ENCODE results near the gene CEBPG. TPM values are rescaled to one million over a fixed set of nuclear protein-coding genes. Genes with fewer than 3 reads are reported as not detected.

CEBPG gene
- total RNA-seq, 1 experiment from 2014 or later = 51.1 TPM

- no peaks in the 10 kb centered on the region for H3K9me2 ChIP-seq (ENCODE audit: insufficient read depth)
- no peaks in the 10 kb centered on the region for H3K79me2 ChIP-seq (ENCODE audit: insufficient read depth, low read length)
- no peaks in the 10 kb centered on the region for H4K20me1 ChIP-seq (ENCODE audit: insufficient read depth)
- intact Hi-C loops (cut with micrococcal nuclease) = no loop called here
- H3K4me1 ChIP-seq (ENCODE audit: control insufficient read depth in 1 of 2, insufficient read depth in 2 of 2, low read length in 2 of 2) = peaks cover 0 to 10% of the 10 kb centered on the region in 2 experiments; a peak in 2 of 4 replicates
- ChIA-PET POLR2A (no interaction called here), RAD21 (ENCODE audit: low non-redundant PET in 1 of 2, low total read pairs in 2 of 2, uncharacterized antibody in 2 of 2, unreplicated experiment in 2 of 2) (no interaction called here), CTCF (no interaction called here)
- H3K4me2 ChIP-seq (ENCODE audit: low read length) = no peak overlapping the region
- no TSS peak for BruUV-seq (replicated peaks)
- no peak for DNase-seq (ENCODE audit: low read depth, low spot score)
- no peaks in the 10 kb centered on the region for H3K36me3 ChIP-seq (ENCODE audit: control insufficient read depth in 1 of 2, insufficient read depth in 2 of 2, low read length in 2 of 2)
- no peaks in the 10 kb centered on the region for H3K27me3 ChIP-seq (ENCODE audit: insufficient read depth, low read length)
- H2AFZ ChIP-seq (ENCODE audit: low read depth, low read length, poor library complexity, severe bottlenecking) = no peak overlapping the region
- no peak overlapping the region for H3K27ac ChIP-seq (ENCODE audit: low read depth, low read length)
- H3K9ac ChIP-seq (ENCODE audit: low read length) = no peak overlapping the region
- H3K4me3 ChIP-seq (replicated peaks in 1 of 2; ENCODE audit: low read depth in 1 of 2, low read length in 2 of 2) = no peak overlapping the region
- no peak for ATAC-seq
- no peaks in the 10 kb centered on the region for H3K9me3 ChIP-seq (ENCODE audit: control insufficient read depth in 1 of 2, insufficient read depth in 1 of 2, low read depth in 1 of 2, low read length in 2 of 2)
- TF ChIP-seq FOSL1 (IDR thresholded peaks at IDR 0.05; ENCODE audit: low read depth) (no peak), EGR1 (IDR thresholded peaks at IDR 0.05; ENCODE audit: low read depth) (no peak), CTCF (IDR thresholded peaks at IDR 0.05 in 2 of 3, conservative IDR thresholded peaks at IDR 0.05 in 1 of 3; ENCODE audit: borderline replicate concordance in 1 of 3, insufficient read depth in 1 of 3, low read depth in 2 of 3, low read length in 2 of 3) (no peak), TCF7L2 (IDR thresholded peaks at IDR 0.05; ENCODE audit: borderline replicate concordance, extremely low read depth, insufficient read depth, insufficient read length) (no peak), POLR2A (IDR thresholded peaks at IDR 0.05; ENCODE audit: borderline replicate concordance, extremely low read depth, insufficient read depth, insufficient read length) (no peak), EZH2phosphoT487 (IDR thresholded peaks at IDR 0.05; ENCODE audit: borderline replicate concordance) (no peak), RAD21 (IDR thresholded peaks at IDR 0.05; ENCODE audit: low read depth) (no peak), ZFX (IDR thresholded peaks at IDR 0.05) (no peak), EZH2 (IDR thresholded peaks at IDR 0.05) (no peak), REST (IDR thresholded peaks at IDR 0.05; ENCODE audit: low read depth) (no peak), YY1 (IDR thresholded peaks at IDR 0.05; ENCODE audit: extremely low read depth, insufficient replicate concordance, low read depth, low read length) (no peak), SP1 (IDR thresholded peaks at IDR 0.05; ENCODE audit: low read depth) (no peak), SRF (IDR thresholded peaks at IDR 0.05; ENCODE audit: low read depth) (no peak), POLR2AphosphoS5 (IDR thresholded peaks at IDR 0.05; ENCODE audit: low read depth, low read length) (no peak), ATF3 (IDR thresholded peaks at IDR 0.05) (no peak), SIN3A (IDR thresholded peaks at IDR 0.05; ENCODE audit: low read depth) (no peak), ZNF274 (IDR thresholded peaks at IDR 0.05; ENCODE audit: low read depth, low read length) (no peak), JUND (IDR thresholded peaks at IDR 0.05) (no peak)
- TF ChIP-seq, protein P1, sequence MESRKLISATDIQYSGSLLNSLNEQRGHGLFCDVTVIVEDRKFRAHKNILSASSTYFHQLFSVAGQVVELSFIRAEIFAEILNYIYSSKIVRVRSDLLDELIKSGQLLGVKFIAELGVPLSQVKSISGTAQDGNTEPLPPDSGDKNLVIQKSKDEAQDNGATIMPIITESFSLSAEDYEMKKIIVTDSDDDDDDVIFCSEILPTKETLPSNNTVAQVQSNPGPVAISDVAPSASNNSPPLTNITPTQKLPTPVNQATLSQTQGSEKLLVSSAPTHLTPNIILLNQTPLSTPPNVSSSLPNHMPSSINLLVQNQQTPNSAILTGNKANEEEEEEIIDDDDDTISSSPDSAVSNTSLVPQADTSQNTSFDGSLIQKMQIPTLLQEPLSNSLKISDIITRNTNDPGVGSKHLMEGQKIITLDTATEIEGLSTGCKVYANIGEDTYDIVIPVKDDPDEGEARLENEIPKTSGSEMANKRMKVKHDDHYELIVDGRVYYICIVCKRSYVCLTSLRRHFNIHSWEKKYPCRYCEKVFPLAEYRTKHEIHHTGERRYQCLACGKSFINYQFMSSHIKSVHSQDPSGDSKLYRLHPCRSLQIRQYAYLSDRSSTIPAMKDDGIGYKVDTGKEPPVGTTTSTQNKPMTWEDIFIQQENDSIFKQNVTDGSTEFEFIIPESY (IDR thresholded peaks at IDR 0.05; ENCODE audit: extremely low read depth, insufficient replicate concordance, low read length) = no peak
- TF ChIP-seq, protein P2, sequence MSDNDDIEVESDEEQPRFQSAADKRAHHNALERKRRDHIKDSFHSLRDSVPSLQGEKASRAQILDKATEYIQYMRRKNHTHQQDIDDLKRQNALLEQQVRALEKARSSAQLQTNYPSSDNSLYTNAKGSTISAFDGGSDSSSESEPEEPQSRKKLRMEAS (IDR thresholded peaks at IDR 0.05) = no peak
Measured at GRCh38 chr19:33366127-33366526, 7.4 kb upstream of the CEBPG start.
